Suppressor macrophage treated with lipopolysaccharide for 1 hour (primary cell): ENCODE data around the gene TAOK2.

Experiments
- DNase-seq, 3 donors: peaks; one replicate each; pipeline ENCODE4 v3.0.0-alpha.2; 2020 to 2022

Gene TAOK2

DNA sequence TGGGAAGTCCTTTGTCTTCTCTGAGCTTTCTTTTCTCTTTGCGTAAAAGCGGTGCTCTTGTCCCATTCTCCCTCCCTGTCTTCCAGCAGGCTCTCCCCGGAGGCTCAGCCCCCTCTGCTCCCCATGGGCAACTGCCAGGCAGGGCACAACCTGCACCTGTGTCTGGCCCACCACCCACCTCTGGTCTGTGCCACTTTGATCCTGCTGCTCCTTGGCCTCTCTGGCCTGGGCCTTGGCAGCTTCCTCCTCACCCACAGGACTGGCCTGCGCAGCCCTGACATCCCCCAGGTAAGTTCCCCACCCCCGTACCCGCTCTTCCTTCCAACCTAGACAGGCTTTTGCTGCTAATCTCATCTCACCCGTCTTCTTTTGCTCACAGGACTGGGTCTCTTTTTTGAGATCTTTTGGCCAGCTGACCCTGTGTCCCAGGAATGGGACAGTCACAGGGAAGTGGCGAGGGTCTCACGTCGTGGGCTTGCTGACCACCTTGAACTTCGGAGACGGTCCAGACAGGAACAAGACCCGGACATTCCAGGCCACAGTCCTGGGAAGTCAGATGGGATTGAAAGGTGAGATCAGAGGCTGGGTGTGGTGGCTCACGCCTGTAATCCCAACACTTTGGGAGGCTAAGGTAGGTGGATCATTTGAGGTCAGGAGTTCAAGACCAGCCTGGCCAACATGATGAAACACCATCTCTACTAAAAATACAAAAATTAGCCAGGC, 10.5 kb upstream of the TAOK2 start:
- DNase-seq = peak; percentile 24 to 46 (median 24)

DNA sequence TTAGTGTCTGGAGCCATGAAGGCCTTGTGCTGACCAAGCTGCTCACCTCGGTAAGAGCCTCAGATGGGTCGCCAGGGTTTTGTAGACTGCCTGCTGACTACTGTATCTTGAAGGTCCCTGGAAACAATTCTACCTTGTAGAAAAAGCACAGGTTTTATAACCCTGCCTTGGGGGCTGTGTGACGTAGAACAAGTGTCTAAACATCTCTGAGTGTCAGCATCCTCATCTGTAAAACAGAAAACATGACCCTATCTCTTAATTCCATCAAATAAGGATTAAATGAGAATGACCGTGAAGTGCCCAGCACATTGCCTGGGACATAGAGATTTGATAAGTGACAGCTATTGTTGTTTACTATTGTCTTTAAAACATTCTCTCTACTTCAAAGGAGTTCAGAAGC, 5.5 kb upstream of the TAOK2 start:
- no peak for DNase-seq

GRCh38 chr16:29971304-29971703, 2.4 kb upstream of the TAOK2 start:
- DNase-seq = no peak

- DNase-seq = no peak
These were observed 1.2 kb upstream of the TAOK2 start for GRCh38 chr16:29972500-29972899.

- no peak for DNase-seq
These were observed 680 bp upstream of the TAOK2 start for GRCh38 chr16:29972992-29973383.

GRCh38 chr16:29974291-29975133, 844 bp downstream of the TAOK2 start:
- DNase-seq = peak; percentile 68 to 81 (median 80)

GRCh38 chr16:29975134-29975538, 1.5 kb downstream of the TAOK2 start:
- no peak for DNase-seq

- no peak for DNase-seq
These were observed 2.3 kb downstream of the TAOK2 start for GRCh38 chr16:29975811-29976511.

- no peak for DNase-seq
These were observed 3.6 kb downstream of the TAOK2 start for GRCh38 chr16:29977063-29977825.

- DNase-seq = no peak
These were observed 4.4 kb downstream of the TAOK2 start for GRCh38 chr16:29978081-29978480.

DNA sequence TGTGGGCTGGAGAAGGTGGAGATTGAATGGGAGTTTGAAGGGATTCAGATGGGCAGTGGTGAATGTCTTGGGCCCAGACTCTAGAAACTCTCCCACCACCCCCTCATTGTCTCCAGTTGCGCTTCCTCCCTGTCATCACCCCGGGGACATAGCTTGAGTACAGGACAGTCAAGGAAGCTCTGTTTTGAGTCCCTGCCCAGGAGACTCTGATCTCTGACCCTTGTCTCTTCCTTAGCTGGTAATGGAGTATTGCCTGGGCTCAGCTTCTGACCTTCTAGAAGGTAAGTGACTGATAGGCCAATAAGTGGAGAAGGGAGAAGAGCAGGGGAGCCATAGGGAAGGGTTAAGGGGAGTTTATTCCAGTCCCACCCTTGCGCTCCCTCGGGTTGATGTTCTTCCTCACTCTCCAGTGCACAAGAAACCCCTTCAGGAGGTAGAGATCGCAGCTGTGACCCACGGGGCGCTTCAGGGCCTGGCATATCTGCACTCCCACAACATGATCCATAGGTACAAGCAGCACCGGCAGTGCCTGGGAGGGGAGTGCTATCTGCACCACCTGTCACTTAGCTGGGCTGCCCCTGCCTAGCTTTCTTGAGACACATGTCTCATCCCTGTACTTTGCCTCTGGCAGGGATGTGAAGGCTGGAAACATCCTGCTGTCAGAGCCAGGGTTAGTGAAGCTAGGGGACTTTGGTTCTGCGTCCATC, 5.0 kb downstream of the TAOK2 start:
- DNase-seq = no peak

DNA sequence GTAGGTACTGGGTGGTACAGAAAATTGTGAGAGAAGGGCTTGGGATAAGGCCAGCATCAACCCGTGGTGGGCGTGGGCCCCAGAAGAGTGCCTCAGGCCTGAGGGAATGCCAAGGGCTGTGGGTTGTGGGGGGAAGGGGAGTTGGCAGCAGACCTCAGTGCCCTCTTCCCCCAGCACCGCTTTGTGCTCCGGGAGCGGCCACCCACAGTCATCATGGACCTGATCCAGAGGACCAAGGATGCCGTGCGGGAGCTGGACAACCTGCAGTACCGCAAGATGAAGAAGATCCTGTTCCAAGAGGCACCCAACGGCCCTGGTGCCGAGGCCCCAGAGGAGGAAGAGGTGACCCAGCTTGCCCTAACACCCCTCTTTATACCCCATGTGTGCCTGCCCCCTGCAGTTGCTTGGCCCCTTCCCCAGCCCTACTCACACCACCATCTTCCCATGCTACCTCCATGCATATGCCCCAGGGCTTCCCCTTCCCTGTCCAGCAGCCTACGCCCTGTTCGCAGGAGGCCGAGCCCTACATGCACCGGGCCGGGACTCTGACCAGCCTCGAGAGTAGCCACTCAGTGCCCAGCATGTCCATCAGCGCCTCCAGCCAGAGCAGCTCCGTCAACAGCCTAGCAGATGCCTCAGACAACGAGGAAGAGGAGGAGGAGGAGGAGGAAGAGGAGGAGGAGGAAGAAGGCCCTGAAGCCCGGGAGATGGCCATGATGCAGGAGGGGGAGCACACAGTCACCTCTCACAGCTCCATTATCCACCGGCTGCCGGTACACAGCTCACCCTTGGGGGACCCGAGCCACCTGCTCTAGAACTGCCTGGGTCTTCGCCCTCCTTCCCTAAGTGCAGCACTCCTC, 9.1 kb downstream of the TAOK2 start:
- DNase-seq = no peak

GRCh38 chr16:29983420-29984136, 9.9 kb downstream of the TAOK2 start:
- no peak for DNase-seq

DNA sequence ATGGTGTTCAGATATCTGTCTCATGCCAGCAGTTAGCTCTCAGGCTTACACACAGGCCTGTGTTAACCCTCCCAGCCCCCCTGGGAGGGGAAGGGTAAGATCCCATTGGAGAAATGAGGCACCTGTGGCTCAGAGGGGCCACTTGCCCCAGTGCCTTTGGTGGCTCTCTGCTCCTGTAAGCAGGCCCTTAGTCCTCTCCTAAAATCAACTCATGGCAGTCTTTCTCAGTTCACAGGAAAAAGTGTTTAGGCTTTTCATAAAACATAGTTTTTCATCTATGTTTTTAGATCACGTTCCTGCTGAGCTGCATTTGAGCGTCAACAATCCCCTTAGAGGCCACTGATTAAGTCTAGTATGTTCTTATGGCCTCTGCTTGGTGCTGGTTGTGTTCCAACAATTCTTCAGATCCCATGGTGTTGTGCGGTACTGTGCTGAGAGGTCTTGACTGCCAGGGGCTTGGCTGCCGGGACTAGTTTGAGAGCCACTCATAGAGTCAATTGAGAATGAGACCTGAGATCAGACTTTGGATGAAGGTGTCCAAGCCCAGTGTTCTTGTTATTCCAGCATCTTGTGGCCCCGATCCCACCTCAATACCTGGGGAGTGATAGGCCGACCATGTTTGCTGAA, 10.6 kb downstream of the TAOK2 start:
- no peak for DNase-seq

DNA sequence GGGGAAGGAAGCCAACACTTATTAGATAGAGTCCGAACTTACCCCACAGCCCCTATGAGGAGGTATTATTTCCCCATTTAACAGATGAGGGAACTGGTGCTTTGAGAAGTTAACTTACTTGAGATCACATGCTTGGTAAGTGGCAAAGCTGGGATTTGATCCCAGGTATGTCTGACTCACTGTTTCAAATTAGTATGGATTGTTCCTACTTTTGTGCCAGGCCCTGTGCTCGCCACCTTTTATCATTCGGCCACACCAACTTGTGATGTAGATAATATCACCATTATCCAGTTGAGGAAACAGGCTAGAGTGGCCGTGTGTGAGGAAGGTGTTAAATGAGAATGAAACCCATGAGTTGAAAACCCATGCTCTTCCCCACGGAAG, 11.1 kb downstream of the TAOK2 start:
- no peak for DNase-seq

- DNase-seq = no peak
These were observed 11.7 kb downstream of the TAOK2 start for GRCh38 chr16:29985271-29985811.

GRCh38 chr16:29986231-29986630, 12.6 kb downstream of the TAOK2 start:
- no peak for DNase-seq

GRCh38 chr16:29986931-29987330, 13.3 kb downstream of the TAOK2 start:
- no peak for DNase-seq

DNA sequence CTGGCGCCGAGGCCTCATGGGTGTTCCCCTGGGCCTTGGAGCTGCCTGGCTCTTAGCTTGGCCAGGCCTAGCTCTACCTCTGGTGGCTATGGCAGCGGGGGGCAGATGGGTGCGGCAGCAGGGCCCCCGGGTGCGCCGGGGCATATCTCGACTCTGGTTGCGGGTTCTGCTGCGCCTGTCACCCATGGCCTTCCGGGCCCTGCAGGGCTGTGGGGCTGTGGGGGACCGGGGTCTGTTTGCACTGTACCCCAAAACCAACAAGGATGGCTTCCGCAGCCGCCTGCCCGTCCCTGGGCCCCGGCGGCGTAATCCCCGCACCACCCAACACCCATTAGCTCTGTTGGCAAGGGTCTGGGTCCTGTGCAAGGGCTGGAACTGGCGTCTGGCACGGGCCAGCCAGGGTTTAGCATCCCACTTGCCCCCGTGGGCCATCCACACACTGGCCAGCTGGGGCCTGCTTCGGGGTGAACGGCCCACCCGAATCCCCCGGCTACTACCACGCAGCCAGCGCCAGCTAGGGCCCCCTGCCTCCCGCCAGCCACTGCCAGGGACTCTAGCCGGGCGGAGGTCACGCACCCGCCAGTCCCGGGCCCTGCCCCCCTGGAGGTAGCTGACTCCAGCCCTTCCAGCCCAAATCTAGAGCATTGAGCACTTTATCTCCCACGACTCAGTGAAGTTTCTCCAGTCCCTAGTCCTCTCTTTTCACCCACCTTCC, 13.9 kb downstream of the TAOK2 start:
- DNase-seq = no peak
